HG02840 (cell line): Measurements from ENCODE around the gene TRNP1.

Source experiments
- ATAC-seq: cut with Tn5 transposase; IDR thresholded peaks from one replicate; pipeline ENCODE4 v1.9.1; 2021; ENCODE audit warnings: mild to moderate bottlenecking, moderate library complexity, moderate number of reproducible peaks; ENCODE audit not compliant: unreplicated experiment, low FRiP score

Gene TRNP1

GRCh38 chr1:27021354-27022031, 28.0 kb downstream of the TRNP1 start:
- no peak for ATAC-seq

- no peak for ATAC-seq
Observed at GRCh38 chr1:27025718-27026117, 32.2 kb downstream of the TRNP1 start.

DNA sequence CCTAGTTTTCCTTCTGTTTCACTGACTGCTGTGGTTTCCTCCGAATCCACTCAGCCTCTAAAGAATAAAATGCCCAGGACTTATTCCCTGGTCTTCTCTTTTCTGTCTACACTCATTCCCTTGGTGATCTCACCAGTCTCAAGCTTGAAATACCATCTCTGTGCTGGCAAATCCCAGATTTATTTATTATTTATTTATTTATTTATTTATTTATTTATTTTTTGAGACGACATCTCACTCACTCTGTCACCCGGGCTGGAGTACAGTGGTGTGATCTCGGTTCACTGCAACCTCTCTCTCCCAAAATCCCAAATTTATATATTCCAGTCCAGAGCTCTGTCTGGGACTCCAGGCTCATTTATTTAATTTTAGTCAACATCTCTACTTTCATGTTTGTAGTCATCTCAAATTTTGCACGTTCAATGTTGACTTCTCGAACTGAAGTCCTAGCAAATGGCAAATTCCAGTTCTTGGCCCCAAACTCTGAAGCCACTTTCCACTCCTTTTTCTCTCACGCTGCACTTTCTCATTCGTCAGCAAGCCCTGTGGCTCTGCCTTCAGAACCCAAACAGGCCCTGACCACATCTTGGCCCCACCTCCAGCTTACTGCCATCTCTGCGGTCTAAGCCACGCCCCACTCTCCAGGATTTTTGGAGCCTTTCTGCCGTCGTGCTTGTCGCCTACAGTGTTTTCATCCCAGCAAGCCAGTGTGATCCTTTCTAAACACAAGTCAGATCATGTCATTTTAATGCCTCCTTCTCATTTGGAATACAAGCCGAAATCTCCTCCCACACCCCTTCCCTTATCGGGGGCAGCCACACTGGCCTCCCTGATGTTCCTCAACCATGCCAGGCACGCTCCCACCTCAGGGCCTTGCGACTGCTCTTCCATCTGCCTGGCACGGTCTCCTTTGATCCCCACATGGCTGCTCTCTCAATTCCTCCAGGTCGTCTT, 33.4 kb downstream of the TRNP1 start:
- ATAC-seq, result no peak

DNA sequence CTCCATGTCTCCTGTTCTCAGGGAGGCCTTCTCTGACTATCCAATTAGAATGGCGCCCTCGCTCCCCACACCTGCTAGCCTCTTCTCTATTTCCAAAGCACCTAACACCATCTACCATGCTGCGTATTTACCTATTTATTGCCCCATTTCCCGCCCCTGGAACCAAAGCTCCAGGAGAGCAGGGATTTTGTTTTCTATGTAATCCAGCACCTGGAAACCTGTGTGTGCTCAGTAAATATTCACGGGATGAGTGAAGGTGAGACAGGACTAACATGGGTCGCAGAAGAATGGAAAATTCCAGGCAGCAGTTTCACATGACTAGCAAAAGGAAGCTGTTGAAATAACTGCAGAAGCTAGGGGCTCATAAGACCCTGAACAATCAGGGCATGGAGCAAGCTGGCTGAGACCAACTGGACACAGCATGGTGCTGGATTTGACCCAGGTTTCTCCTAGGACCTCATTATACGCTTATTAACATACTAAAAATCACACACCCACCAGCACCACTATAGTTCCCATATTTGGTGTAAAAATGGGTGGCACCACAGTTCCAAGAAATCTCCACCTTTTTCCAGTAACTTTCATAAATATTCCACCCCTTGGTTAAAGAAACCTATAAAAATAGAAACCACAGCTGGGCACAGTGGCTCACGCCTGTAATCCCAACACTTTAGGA, 34.2 kb downstream of the TRNP1 start:
- ATAC-seq, result no peak

DNA sequence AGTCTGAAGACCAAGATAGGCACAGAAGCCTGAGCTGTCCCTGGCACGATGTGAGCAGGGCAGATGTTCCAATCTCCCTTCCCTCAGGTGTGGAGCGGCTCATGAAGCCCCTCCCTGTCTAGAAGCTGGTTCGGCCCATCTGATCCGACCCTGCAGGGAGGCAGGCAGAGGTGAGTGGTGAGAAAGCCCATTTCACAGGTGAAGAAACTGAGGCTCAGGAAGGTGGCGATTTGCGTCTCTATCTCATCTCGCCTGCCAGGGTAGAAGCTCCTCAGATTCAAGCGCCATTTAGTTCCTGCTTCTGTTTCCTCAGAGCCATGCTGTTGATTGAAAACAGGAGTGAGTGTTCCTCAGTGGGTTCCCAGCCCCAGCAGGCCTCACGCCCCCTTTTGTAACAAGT, 36.0 kb downstream of the TRNP1 start:
- ATAC-seq, result no peak

GRCh38 chr1:27031235-27032118, 38.0 kb downstream of the TRNP1 start:
- ATAC-seq, result no peak

DNA sequence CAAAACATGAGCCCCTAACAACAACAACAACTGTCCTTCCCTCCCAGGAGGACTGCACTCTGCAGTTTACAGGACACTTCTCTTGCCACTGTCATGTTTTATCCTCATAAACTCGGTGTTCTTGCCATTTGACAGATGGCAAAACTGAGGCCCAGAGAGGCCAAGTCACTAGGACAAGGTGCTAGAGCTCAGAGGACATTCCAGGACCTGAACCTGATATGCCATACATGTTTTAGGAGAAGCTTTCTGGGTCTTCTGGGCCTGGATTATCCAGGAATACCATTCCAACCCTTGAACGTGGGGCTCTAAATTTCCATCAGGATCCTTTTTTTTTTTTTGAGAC, 38.6 kb downstream of the TRNP1 start:
- no peak for ATAC-seq

DNA sequence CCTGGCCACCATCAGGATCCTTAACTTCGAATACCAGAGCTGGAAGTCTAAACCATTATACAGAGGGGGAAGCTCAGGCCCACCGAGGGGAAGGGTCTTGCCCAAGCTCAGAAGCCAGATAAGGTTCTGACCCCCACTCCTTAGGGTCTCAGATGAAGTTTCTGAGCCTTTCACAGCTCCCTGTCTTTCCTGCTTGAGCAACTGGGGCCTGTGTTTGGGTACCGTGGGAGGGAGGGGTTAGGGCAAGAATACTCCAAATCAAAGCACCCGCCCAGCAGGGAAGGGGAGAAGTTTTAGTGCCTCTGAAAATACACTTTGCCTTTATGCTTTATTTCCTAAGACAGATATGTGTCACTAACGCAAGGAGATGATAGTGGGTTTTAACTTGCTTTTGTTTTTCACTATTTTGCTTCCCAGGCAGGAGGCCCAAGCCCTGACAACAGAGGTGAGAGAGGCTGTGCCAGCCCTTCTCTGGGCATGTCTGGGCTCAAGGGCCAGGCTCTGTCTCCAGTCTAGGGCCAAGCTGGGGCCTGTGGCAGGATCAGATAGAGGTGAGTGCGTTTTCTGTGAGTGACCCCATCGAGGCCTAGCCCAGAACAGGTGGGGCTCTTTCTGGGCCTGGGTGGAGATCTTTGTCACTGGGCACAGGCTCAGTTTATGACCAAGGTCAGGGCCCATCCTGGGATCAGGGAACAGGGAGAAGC, 39.7 kb downstream of the TRNP1 start:
- ATAC-seq, result no peak

DNA sequence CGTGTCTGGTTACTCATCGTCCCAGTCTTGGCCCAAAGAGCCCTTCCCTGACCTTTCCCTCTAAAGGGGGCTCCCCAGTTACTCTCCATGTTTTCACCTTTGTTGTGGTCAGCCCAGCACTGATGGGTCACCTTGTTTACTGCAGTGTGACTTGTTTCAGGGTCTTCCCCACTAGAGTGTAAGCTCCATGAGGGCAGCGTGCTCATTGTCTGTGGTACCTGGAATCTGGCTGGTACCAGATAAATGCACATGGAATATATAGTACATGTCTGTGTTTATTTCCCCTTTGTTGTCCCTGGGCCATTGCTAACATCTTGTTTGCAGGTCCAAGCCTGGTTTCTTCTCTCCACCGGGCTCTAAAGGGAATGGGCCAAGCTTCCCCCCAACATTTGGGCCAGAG, 41.9 kb downstream of the TRNP1 start:
- ATAC-seq, result no peak

GRCh38 chr1:27036718-27037117, 43.2 kb downstream of the TRNP1 start:
- ATAC-seq, result no peak

- no peak for ATAC-seq
Observed at GRCh38 chr1:27037518-27037917, 44.0 kb downstream of the TRNP1 start.

DNA sequence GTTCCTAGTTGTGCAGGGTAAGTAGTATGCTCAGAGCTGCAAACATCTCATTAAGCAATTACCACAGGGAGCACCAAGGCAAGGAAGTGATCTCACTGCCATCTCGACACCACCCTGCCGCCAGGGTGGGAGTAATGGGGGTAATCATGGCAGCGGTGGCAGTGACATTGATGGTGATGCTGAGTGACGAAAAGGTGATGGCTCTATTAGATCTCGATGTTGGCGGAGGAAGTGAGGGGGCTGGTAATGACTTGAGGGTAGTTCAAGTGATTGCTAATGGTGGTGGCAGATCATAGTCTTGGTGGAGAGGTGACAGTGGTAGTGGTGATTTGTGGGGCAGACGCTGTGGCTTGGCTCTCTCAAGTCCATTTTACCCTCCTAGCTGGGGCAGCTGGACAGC, 44.5 kb downstream of the TRNP1 start:
- ATAC-seq, result no peak

- ATAC-seq, result no peak
Observed at GRCh38 chr1:27042670-27043069, 49.2 kb downstream of the TRNP1 start.

- ATAC-seq, result no peak
Observed at GRCh38 chr1:27044613-27045151, 51.2 kb downstream of the TRNP1 start.

DNA sequence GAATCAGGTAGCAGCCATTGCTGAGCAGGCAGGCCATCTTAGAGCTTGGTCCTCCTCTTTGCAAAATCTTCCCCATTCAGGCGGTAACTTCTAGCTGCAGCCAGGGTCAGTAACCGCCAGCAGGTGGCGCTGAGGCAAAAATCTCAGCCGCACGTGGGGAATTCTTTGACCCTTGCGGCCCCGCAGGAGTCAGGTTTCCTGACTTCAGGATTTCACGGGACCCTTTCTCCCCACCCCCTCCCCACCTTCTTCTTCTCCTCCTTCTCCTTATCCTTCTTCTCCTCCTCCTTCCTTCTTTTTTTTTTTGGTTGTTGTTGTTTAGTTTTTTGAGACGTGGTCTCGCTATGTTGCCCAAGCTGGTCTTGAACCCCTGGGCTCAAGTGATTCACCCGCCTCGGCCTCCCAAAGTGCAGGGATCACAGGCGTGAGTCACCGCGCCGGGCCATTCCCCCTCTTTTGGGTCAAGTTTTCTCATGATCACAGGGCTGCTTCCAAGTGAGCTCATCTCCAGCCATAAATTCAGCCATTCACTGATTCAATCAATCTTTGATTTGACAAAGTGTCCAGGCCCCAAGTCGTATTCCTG, 52.6 kb downstream of the TRNP1 start:
- no peak for ATAC-seq

DNA sequence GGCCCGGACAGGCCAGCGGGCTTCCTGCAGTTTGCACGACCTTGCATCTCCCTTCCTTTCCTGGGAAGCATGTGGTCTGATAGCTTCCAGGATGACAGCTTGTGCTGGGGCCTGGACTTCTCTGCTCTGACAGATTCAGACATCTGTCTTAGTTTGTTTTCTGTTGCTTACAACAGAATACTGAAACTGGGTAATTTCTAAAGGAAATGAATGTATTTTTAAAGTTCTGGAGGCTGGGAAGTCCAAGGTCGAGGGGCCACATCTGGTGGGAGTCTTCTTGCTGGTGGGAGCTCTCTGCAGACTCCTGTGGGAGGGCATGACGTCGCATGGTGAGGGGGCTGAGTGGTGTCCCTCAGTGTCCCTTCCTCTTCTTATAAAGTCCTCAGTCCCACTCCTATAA, 54.4 kb downstream of the TRNP1 start:
- no peak for ATAC-seq

GRCh38 chr1:27049100-27049499, 55.6 kb downstream of the TRNP1 start:
- no peak for ATAC-seq

GRCh38 chr1:27049607-27050006, 56.1 kb downstream of the TRNP1 start:
- no peak for ATAC-seq
